OCI-LY7 (cell line): ENCODE results near the gene OR51D1. TPM values are rescaled to one million over a fixed set of nuclear protein-coding genes. Genes with fewer than 3 reads are reported as not detected.

Source experiments
- BruUV-seq: library from RNA; stranded (reverse); fragments of 400-500 nt; replicated peaks from 2 replicates; lab custom pipeline; 2021; lab: Mats Ljungman, UMichigan
- CTCF ChIA-PET: fragments of 300-600 bp; sonication (Branson Sonifier 250); formaldehyde crosslinking; loops from one replicate; lab custom pipeline; 2022; ENCODE audit warnings: antibody characterized with exemption; ENCODE audit not compliant: unreplicated experiment; lab: Charles Lee
- POLR2A ChIA-PET: fragments of 300-600 bp; sonication (Branson Sonifier 250); formaldehyde crosslinking; loops from one replicate; lab custom pipeline; 2022; ENCODE audit warnings: antibody characterized with exemption; lab: Charles Lee
- DNase-seq: peaks from one replicate; pipeline ENCODE4 v3.0.0-alpha.2; 2015; ENCODE audit warnings: low spot score
- H2AFZ ChIP-seq: fragments of 200-600 bp; sonication (generic), shearing (Covaris generic); 2 replicates; pipeline ENCODE4 v1.6.1; 2014; ENCODE audit warnings: mild to moderate bottlenecking, antibody characterized with exemption, low read length, moderate library complexity
- H3K27ac ChIP-seq: fragments of 200-600 bp; sonication (generic); 2 replicates; pipeline ENCODE4 v1.5.1; 2014; ENCODE audit warnings: mixed run types, low read depth, mild to moderate bottlenecking, moderate library complexity, low read length, inconsistent platforms; ENCODE audit not compliant: poor library complexity, severe bottlenecking
- H3K36me3 ChIP-seq: fragments of 200-600 bp; sonication (generic); 2 replicates; pipeline ENCODE4 v1.6.1; 2014; ENCODE audit warnings: mild to moderate bottlenecking, antibody characterized with exemption, low read length, moderate library complexity, mixed read lengths; ENCODE audit not compliant: insufficient read depth
- H3K4me1 ChIP-seq: fragments of 200-600 bp; sonication (generic); 2 replicates; pipeline ENCODE4 v1.5.1; 2014; ENCODE audit warnings: mild to moderate bottlenecking, low read length; ENCODE audit not compliant: insufficient read depth, poor library complexity, severe bottlenecking
- H3K4me2 ChIP-seq: fragments of 200-600 bp; sonication (generic); 2 replicates; pipeline ENCODE4 v1.6.1; 2014; ENCODE audit warnings: mild to moderate bottlenecking, low read length
- H3K4me3 ChIP-seq: fragments of 200-600 bp; sonication (generic); 2 replicates; pipeline ENCODE4 v1.5.1; 2014; ENCODE audit warnings: mild to moderate bottlenecking, low read depth, low read length; ENCODE audit not compliant: poor library complexity, severe bottlenecking
- H3K79me2 ChIP-seq: fragments of 200-600 bp; sonication (generic); 2 replicates; pipeline ENCODE4 v1.6.1; 2016; ENCODE audit warnings: low read depth, mild to moderate bottlenecking, low read length, moderate library complexity, mixed read lengths; ENCODE audit not compliant: insufficient read depth
- H3K9me2 ChIP-seq: fragments of 200-600 bp; sonication (generic); 2 replicates; pipeline ENCODE4 v1.6.1; 2016; ENCODE audit warnings: mild to moderate bottlenecking, low read length, mixed read lengths; ENCODE audit not compliant: insufficient read depth
- H3K9me3 ChIP-seq: fragments of 200-600 bp; sonication (generic); 2 replicates; pipeline ENCODE4 v1.6.1; 2014; ENCODE audit warnings: mild to moderate bottlenecking, mixed run types, low read length, mixed read lengths
- H4K20me1 ChIP-seq: fragments of 200-600 bp; sonication (generic); 2 replicates; pipeline ENCODE4 v1.6.1; 2014; ENCODE audit warnings: mild to moderate bottlenecking, antibody characterized with exemption, low read length, moderate library complexity, mixed read lengths; ENCODE audit not compliant: insufficient read depth
- CTCF ChIP-seq: fragments of 200-600 bp; sonication (generic); conservative IDR thresholded peaks from 2 replicates; pipeline ENCODE4 v1.5.1; 2014; ENCODE audit warnings: mild to moderate bottlenecking, antibody characterized with exemption, low read length, moderate library complexity, mixed read lengths
- EZH2phosphoT487 ChIP-seq: fragments of 200-600 bp; sonication (generic); IDR thresholded peaks from 2 replicates; pipeline ENCODE4 v1.6.1; 2018; ENCODE audit warnings: low read depth, borderline replicate concordance, mild to moderate bottlenecking, mixed run types, antibody characterized with exemption, low read length, moderate library complexity, mixed read lengths
- intact Hi-C: fragments of 100-400 bp; cut with micrococcal nuclease; formaldehyde crosslinking; loops from one replicate; pipeline ENCODE4 v1.10.0; 2022; ENCODE audit not compliant: unreplicated experiment
- total RNA-seq, 2 experiments: library from RNA; depleted of rRNA in 1 of 2; stranded (reverse); fragments of >200 nt in 1 of 2; shearing (Covaris generic) in 1 of 2; gene quantifications; 2 replicates each; pipeline ENCODE4 v1.2.3, GENCODE V29; 2014 to 2022

OR51D1 gene
- total RNA-seq, 2 experiments from 2014 or later = not detected

DNA sequence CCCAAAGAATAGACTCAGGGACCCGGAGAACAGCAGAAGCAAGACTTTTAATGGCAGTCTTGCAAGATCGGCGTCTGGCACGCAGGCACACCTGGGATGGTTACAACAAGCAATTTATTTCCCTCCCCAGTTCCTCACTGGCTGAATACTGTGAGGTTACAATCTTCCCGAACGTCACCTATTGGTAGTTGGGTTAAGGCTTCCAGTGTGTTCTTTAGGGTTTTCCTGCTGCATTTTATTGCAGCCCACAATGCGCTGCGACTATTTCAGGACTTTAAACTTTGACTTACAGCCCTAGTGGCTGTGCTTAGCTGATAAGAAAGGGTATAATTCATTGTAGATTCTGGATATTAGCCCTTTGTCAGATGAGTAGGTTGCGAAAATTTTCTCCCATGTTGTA, 17.8 kb upstream of the OR51D1 start:
- no peaks in the 10 kb centered on the region for H3K9me2 ChIP-seq
- POLR2A ChIA-PET = no interaction called here
- no peaks in the 10 kb centered on the region for H3K79me2 ChIP-seq
- no peaks in the 10 kb centered on the region for H4K20me1 ChIP-seq
- DNase-seq = no peak
- no peak overlapping the region for H3K4me2 ChIP-seq
- TF ChIP-seq EZH2phosphoT487 = no peak
- TF ChIP-seq CTCF = no peak
- no peaks in the 10 kb centered on the region for H3K4me1 ChIP-seq
- H2AFZ ChIP-seq = no peak overlapping the region
- no peaks in the 10 kb centered on the region for H3K36me3 ChIP-seq
- BruUV-seq = no TSS peak
- CTCF ChIA-PET = no interaction called here
- H3K27ac ChIP-seq = no peak overlapping the region
- intact Hi-C loops = no loop called here
- H3K4me3 ChIP-seq = no peak overlapping the region
- no peaks in the 10 kb centered on the region for H3K9me3 ChIP-seq

GRCh38 chr11:4626207-4627099, 10.8 kb upstream of the OR51D1 start:
- Histone ChIP-seq H3K4me1 (no peaks in the 10 kb centered on the region), H3K4me3 (no peak overlapping the region), H3K9me2 (no peaks in the 10 kb centered on the region), H3K79me2 (no peaks in the 10 kb centered on the region), H2AFZ (no peak overlapping the region), H4K20me1 (no peaks in the 10 kb centered on the region), H3K36me3 (no peaks in the 10 kb centered on the region), H3K9me3 (no peaks in the 10 kb centered on the region), H3K27ac (no peak overlapping the region), H3K4me2 (no peak overlapping the region)
- intact Hi-C loops = loop anchor here (2.0 to 5.0 kb wide), 3 partner anchors 378 to 756 kb away; partner anchors contain the start of gene OR51M1
- CTCF ChIA-PET = interaction anchor here (2.2 kb wide), 1 partner anchor 11 kb away, joined by 8 read pairs; the partner anchor contains the start of gene OR51D1
- DNase-seq = peak; percentile 82
- POLR2A ChIA-PET = no interaction called here
- TF ChIP-seq EZH2phosphoT487 (no peak), CTCF (peak; percentile 87)
- no TSS peak for BruUV-seq

DNA sequence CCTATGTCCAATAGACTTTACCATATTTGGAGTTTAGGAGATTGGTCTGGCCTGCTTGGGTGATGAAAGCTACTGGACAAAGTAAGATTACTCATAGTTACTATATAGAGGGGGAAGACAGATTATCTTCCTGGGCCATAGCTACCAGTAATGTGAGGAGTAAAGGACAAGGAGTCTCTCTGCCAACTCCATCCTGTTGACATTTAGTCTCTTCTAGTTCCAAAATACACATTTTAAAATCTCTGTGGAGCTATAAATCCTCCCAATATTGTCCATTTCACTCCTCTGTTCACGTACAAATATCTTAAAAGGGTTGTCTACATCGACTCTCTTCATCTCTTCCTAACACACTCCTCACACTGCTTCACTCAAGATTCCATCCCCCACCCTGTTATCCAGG, 1.1 kb upstream of the OR51D1 start:
- DNase-seq = no peak
- H3K9me2 ChIP-seq = no peaks in the 10 kb centered on the region
- ChIA-PET POLR2A (no interaction called here), CTCF (interaction anchor here (0.9 kb wide), 1 partner anchor 35 kb away, joined by 3 read pairs; no protein-coding TSS in a partner anchor)
- no peaks in the 10 kb centered on the region for H3K9me3 ChIP-seq
- no peak overlapping the region for H3K27ac ChIP-seq
- no peaks in the 10 kb centered on the region for H3K4me1 ChIP-seq
- no peaks in the 10 kb centered on the region for H4K20me1 ChIP-seq
- intact Hi-C loops = no loop called here
- H3K79me2 ChIP-seq = no peaks in the 10 kb centered on the region
- no peak overlapping the region for H2AFZ ChIP-seq
- no peaks in the 10 kb centered on the region for H3K36me3 ChIP-seq
- BruUV-seq = no TSS peak
- TF ChIP-seq EZH2phosphoT487 (no peak), CTCF (no peak)
- H3K4me3 ChIP-seq = no peak overlapping the region
- no peak overlapping the region for H3K4me2 ChIP-seq
